ENCODE results near the gene TXNDC11.

DNA sequence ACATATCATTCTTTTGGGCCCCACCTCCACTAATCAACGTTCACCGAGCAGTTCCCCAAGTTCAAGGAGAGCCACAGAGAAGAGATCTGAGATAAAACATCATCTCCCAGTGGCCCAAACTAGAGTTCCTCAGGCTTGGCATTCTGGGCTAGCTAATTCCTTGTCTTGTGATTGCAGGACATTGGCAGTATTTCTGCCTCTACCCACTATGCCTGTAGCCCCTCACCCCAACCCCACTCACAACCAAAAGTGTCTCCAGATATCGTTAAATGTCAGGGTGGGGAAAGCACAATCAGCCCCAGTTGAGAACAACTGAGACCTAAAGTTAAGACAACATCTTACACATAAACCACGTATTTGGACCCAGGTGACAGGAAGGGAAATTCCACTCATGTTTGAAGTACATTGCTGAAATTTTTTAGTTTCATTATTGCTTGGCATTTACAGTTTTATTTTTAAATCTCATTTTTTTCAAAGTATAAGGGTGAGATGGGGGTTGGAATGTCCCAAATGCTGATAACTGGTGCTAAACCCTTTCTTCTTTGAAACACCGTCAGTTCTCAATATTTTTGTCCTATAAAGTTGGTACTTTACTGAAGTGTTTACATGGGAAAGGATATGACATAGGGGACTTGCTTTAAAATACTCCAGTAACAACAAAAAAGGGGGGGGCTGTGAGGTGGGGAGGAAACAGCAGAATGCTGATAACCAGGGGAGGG is 40.8 kb upstream of the TXNDC11 start:
- TF ChIP-seq CTCF (IDR thresholded peaks at IDR 0.05; ENCODE audit: low read depth, low read length): no peak
- no peak for TF ChIP-seq POLR2A (IDR thresholded peaks at IDR 0.05; ENCODE audit: extremely low read depth, insufficient read length)

All from NB4 (cell line).